Cardiac muscle cell (in vitro differentiated cells and primary cell): ENCODE results near the gene PLAGL2. TPM values are rescaled to one million over a fixed set of nuclear protein-coding genes. Genes with fewer than 3 reads are reported as not detected.

Source experiments
- DNase-seq, 2 donors: peaks; one replicate each; pipeline versions ENCODE4 v3.0.0 to v3.0.0-alpha.2; 2010 to 2017; ENCODE audit warnings: low read depth in 1 of 2, low spot score in 1 of 2
- H3K27ac ChIP-seq: fragments of 200-600 bp; sonication (generic); 2 replicates; pipeline ENCODE4 v1.5.1; 2016
- H3K27me3 ChIP-seq: fragments of 200-600 bp; sonication (generic); 2 replicates; pipeline ENCODE4 v1.6.0; 2016; ENCODE audit warnings: control low read depth
- H3K36me3 ChIP-seq: fragments of 200-600 bp; sonication (generic); 2 replicates; pipeline ENCODE4 v1.5.1; 2016; ENCODE audit warnings: control low read depth
- H3K4me1 ChIP-seq: fragments of 200-600 bp; sonication (generic); 2 replicates; pipeline ENCODE4 v1.8.1; 2017; ENCODE audit warnings: low read depth, mild to moderate bottlenecking, mixed run types
- H3K4me3 ChIP-seq: fragments of 200-600 bp; sonication (generic); 2 replicates; pipeline ENCODE4 v1.5.1; 2016; ENCODE audit warnings: mild to moderate bottlenecking
- H3K9me3 ChIP-seq: fragments of 200-600 bp; sonication (generic); 2 replicates; pipeline ENCODE4 v1.5.1; 2017; ENCODE audit warnings: low read depth, mild to moderate bottlenecking, control low read depth
- CTCF ChIP-seq: IDR thresholded peaks from 2 replicates; pipeline ENCODE4 v1.5.1; 2012; ENCODE audit warnings: low read depth, mild to moderate bottlenecking, low read length
- polyA plus RNA-seq: library from polyadenylated mRNA; unstranded; fragments of >200 nt; fragmentation: Nextera tagmentation; extraction: Ambion mirVana; gene quantifications from 2 replicates; pipeline ENCODE4 v1.2.1, GENCODE V29; 2016
- total RNA-seq: library from RNA; depleted of rRNA; stranded (reverse); fragments of >200 nt; gene quantifications from 2 replicates; pipeline ENCODE4 v1.2.3, GENCODE V29; 2016

Gene PLAGL2
- total and polyA plus RNA-seq, 2 experiments from 2014 or later, result 18.3 to 29.8 TPM

GRCh38 chr20:32208499-32209154 lies 1.1 kb upstream of the PLAGL2 start:
- Histone ChIP-seq H3K4me3 (peak overlapping the region; percentile 87), H3K27ac (peak overlapping the region; percentile 99), H3K36me3 (no peaks in the 10 kb centered on the region), H3K4me1 (peaks cover 33% of the 10 kb centered on the region), H3K27me3 (no peaks in the 10 kb centered on the region), H3K9me3 (no peaks in the 10 kb centered on the region)
- no peak for TF ChIP-seq CTCF
- peak in 1 of 2 donors; percentile 18 for DNase-seq

GRCh38 chr20:32206760-32207625 lies 550 bp downstream of the PLAGL2 start:
- H3K4me1 ChIP-seq, result peaks cover 46% of the 10 kb centered on the region
- DNase-seq, result no peak

GRCh38 chr20:32205843-32206759 lies 1.4 kb downstream of the PLAGL2 start:
- peaks cover 46% of the 10 kb centered on the region for H3K4me1 ChIP-seq
- no peaks in the 10 kb centered on the region for H3K27me3 ChIP-seq
- H3K9me3 ChIP-seq, result no peaks in the 10 kb centered on the region
- H3K36me3 ChIP-seq, result no peaks in the 10 kb centered on the region
- peak overlapping the region; percentile 87 for H3K4me3 ChIP-seq
- TF ChIP-seq CTCF, result no peak
- H3K27ac ChIP-seq, result peak overlapping the region; percentile 99
- peak in 1 of 2 donors; percentile 54 for DNase-seq

More at GRCh38 chr20:32206760-32207625, 550 bp downstream of the PLAGL2 start:
- no peaks in the 10 kb centered on the region for H3K27me3 ChIP-seq
- H3K36me3 ChIP-seq, result no peaks in the 10 kb centered on the region
- no peak for TF ChIP-seq CTCF
- H3K27ac ChIP-seq, result peak overlapping the region; percentile 99
- peak overlapping the region; percentile 87 for H3K4me3 ChIP-seq
- no peaks in the 10 kb centered on the region for H3K9me3 ChIP-seq

GRCh38 chr20:32205110-32205842 lies 2.3 kb downstream of the PLAGL2 start:
- DNase-seq, result peak in 1 of 2 donors; percentile 35
- no peaks in the 10 kb centered on the region for H3K9me3 ChIP-seq
- peaks cover 8% of the 10 kb centered on the region for H3K36me3 ChIP-seq
- H3K4me3 ChIP-seq, result peak overlapping the region; percentile 87
- peaks cover 46% of the 10 kb centered on the region for H3K4me1 ChIP-seq
- peak overlapping the region; percentile 99 for H3K27ac ChIP-seq
- no peaks in the 10 kb centered on the region for H3K27me3 ChIP-seq
- TF ChIP-seq CTCF, result no peak
